SK-N-SH (cell line): ENCODE measurements around the gene STEAP2. TPM values are rescaled to one million over a fixed set of nuclear protein-coding genes. Genes with fewer than 3 reads are reported as not detected.
A peak's percentile ranks its signal among the peaks of the same experiment; 100 is the strongest.

ENCODE experiments used
- CTCF ChIA-PET: fragments of 300-600, 350-600 bp; formaldehyde crosslinking; extraction: SDS; loops from one replicate; lab custom pipeline; 2021; lab: Yijun Ruan, JAX
- POLR2A ChIA-PET: fragments of 350-600 bp; sonication (Branson Sonifier 250); formaldehyde crosslinking; extraction: SDS; loops from one replicate; lab custom pipeline; 2020; ENCODE audit warnings: antibody characterized with exemption, inconsistent platforms; lab: Yijun Ruan, JAX
- DNase-seq: peaks from one replicate; pipeline ENCODE4 v3.0.0; 2012
- H2AFZ ChIP-seq: fragments of 200-600 bp; sonication (generic); 2 replicates; pipeline ENCODE4 v1.8.1; 2016; ENCODE audit warnings: antibody characterized with exemption, mild to moderate bottlenecking, low read depth
- H3F3A ChIP-seq: fragments of 200-600 bp; sonication (generic); replicated peaks from 2 replicates; pipeline ENCODE3; 2016; ENCODE audit warnings: antibody characterized with exemption, mild to moderate bottlenecking; ENCODE audit not compliant: insufficient read depth
- H3K27ac ChIP-seq, 2 experiments: fragments of 200-500 bp in 1 of 2; fragments of 200-600 bp in 1 of 2; sonication (Bioruptor generic) in 1 of 2; sonication (generic), shearing (Covaris generic) in 1 of 2; 2 replicates each; pipeline versions ENCODE4 v1.5.1 to v1.6.1; 2014 to 2016; ENCODE audit warnings: low read depth in 2 of 2, inconsistent platforms in 1 of 2, low read length in 1 of 2, mild to moderate bottlenecking in 1 of 2, mixed read lengths in 1 of 2
- H3K27me3 ChIP-seq: fragments of 200-600 bp; sonication (generic), shearing (Covaris generic); 2 replicates; pipeline ENCODE4 v1.6.1; 2016; ENCODE audit warnings: mixed run types; ENCODE audit not compliant: insufficient read depth
- H3K36me3 ChIP-seq, 2 experiments: fragments of 200-500 bp in 1 of 2; fragments of 200-600 bp in 1 of 2; sonication (Bioruptor generic) in 1 of 2; sonication (generic) in 1 of 2; replicated peaks in 1 of 2; 2 replicates each; pipeline versions ENCODE3 to v1.5.1; 2014 to 2016; ENCODE audit warnings: low read length in 1 of 2, mild to moderate bottlenecking in 1 of 2; ENCODE audit not compliant: insufficient read depth in 2 of 2, control insufficient read depth in 1 of 2
- H3K4me1 ChIP-seq, 2 experiments: fragments of 200-500 bp in 1 of 2; fragments of 200-600 bp in 1 of 2; sonication (Bioruptor generic) in 1 of 2; sonication (generic), shearing (Covaris generic) in 1 of 2; 2 replicates each; pipeline versions ENCODE4 v1.5.1 to v1.6.1; 2014 to 2016; ENCODE audit warnings: low read depth in 1 of 2, low read length in 1 of 2, mixed run types in 1 of 2; ENCODE audit not compliant: insufficient read depth in 2 of 2, control insufficient read depth in 1 of 2
- H3K4me2 ChIP-seq: fragments of 200-600 bp; sonication (generic), shearing (Covaris generic); 2 replicates; pipeline ENCODE4 v1.6.1; 2017; ENCODE audit warnings: mixed run types
- H3K4me3 ChIP-seq, 2 experiments: fragments of 200-500 bp in 1 of 2; fragments of 200-600 bp in 1 of 2; sonication (Bioruptor generic) in 1 of 2; sonication (generic), shearing (Covaris generic) in 1 of 2; 2 replicates each; pipeline versions ENCODE4 v1.5.1 to v1.8.1; 2014 to 2016; ENCODE audit warnings: low read depth in 2 of 2, inconsistent platforms in 1 of 2, low read length in 1 of 2, mild to moderate bottlenecking in 1 of 2, mixed read lengths in 1 of 2, moderate library complexity in 1 of 2
- H3K79me2 ChIP-seq: fragments of 200-600 bp; sonication (generic); 2 replicates; pipeline ENCODE4 v1.8.1; 2017; ENCODE audit warnings: mild to moderate bottlenecking; ENCODE audit not compliant: insufficient read depth
- H3K9ac ChIP-seq: fragments of 200-600 bp; sonication (generic); 2 replicates; pipeline ENCODE4 v1.6.1; 2017; ENCODE audit warnings: mixed run types
- H3K9me2 ChIP-seq: fragments of 200-600 bp; sonication (generic); 2 replicates; pipeline ENCODE4 v1.6.1; 2017; ENCODE audit warnings: mixed run types
- H3K9me3 ChIP-seq: fragments of 200-600 bp; sonication (generic); 2 replicates; pipeline ENCODE4 v1.6.1; 2017; ENCODE audit warnings: mixed run types, mild to moderate bottlenecking, moderate library complexity
- H4K20me1 ChIP-seq: fragments of 200-600 bp; sonication (generic); 2 replicates; pipeline ENCODE4 v1.6.1; 2017; ENCODE audit warnings: mild to moderate bottlenecking, mixed run types; ENCODE audit not compliant: insufficient read depth
- CHD2 ChIP-seq: fragments of 150-350 bp; IDR thresholded peaks from 2 replicates; pipeline ENCODE4 v1.6.1; 2018; ENCODE audit warnings: low read length; ENCODE audit not compliant: partially characterized antibody
- FOSL2 ChIP-seq: IDR thresholded peaks from 2 replicates; pipeline ENCODE4 v1.4.0; 2012; ENCODE audit warnings: low read depth, mild to moderate bottlenecking, moderate library complexity, borderline replicate concordance
- GATA2 ChIP-seq: sonication (generic); formaldehyde crosslinking; IDR thresholded peaks from 2 replicates; pipeline ENCODE4 v1.5.0; 2020; ENCODE audit warnings: mild to moderate bottlenecking, missing genetic modification reagents
- JUND ChIP-seq: IDR thresholded peaks from 2 replicates; pipeline ENCODE4 v1.4.0; 2012
- NFIC ChIP-seq: IDR thresholded peaks from 2 replicates; pipeline ENCODE4 v1.4.0; 2012; ENCODE audit warnings: borderline replicate concordance
- POLR2AphosphoS5 ChIP-seq: IDR thresholded peaks from 2 replicates; pipeline ENCODE4 v1.6.1; 2012; ENCODE audit warnings: low read depth, low read length
- RAD21 ChIP-seq: IDR thresholded peaks from 2 replicates; pipeline ENCODE4 v1.6.1; 2012; ENCODE audit warnings: mild to moderate bottlenecking, low read length
- REST ChIP-seq: IDR thresholded peaks from 2 replicates; pipeline ENCODE4 v1.6.1; 2012; ENCODE audit warnings: mild to moderate bottlenecking, low read depth, low read length, moderate library complexity
- RFX5 ChIP-seq: IDR thresholded peaks from 2 replicates; pipeline ENCODE4 v1.6.1; 2012; ENCODE audit warnings: mild to moderate bottlenecking, improper control_type of control experiment, low read length
- SIN3A ChIP-seq: IDR thresholded peaks from 2 replicates; pipeline ENCODE4 v1.6.1; 2012; ENCODE audit warnings: low read depth, mild to moderate bottlenecking, low read length, moderate library complexity, borderline replicate concordance
- TCF12 ChIP-seq: IDR thresholded peaks from 2 replicates; pipeline ENCODE4 v1.4.0; 2012
- ZBTB33 ChIP-seq: IDR thresholded peaks from 2 replicates; pipeline ENCODE4 v1.4.0; 2012; ENCODE audit warnings: low read depth, borderline replicate concordance
- WGBS: methylation state at CpG from one replicate; pipeline ENCODE4 v1.1.6; 2017; ENCODE audit warnings: low lambda C conversion rate; 5-methylcytosine and 5-hydroxymethylcytosine counted together
- polyA plus RNA-seq, 3 experiments: library from polyadenylated mRNA; depleted of rRNA; stranded (reverse); fragments of >200 nt; gene quantifications; 2 replicates each; pipeline ENCODE4 v1.2.3, GENCODE V29; 2012
- TF ChIP-seq, protein P1 (sequence below): IDR thresholded peaks from 2 replicates; pipeline ENCODE4; 2012
- TF ChIP-seq, protein P2 (sequence below): fragments of 200-600 bp; sonication (generic); IDR thresholded peaks from 2 replicates; pipeline ENCODE4 v1.6.1; 2017; ENCODE audit warnings: antibody characterized with exemption, mild to moderate bottlenecking, moderate library complexity

Gene STEAP2
- polyA plus RNA-seq, 1 of the 3 experiments (the other 2 are of a cell fraction), result 6.6 TPM

- Histone ChIP-seq H3K36me3 (no peaks in the 10 kb centered on the region), H3K9me2 (no peaks in the 10 kb centered on the region), H2AFZ (peak overlapping the region; percentile 96), H3K9ac (peak overlapping the region; percentile 79), H3F3A (peaks cover 4% of the 10 kb centered on the region), H3K27me3 (no peaks in the 10 kb centered on the region), H3K9me3 (no peaks in the 10 kb centered on the region), H4K20me1 (no peaks in the 10 kb centered on the region), H3K4me3 (peak overlapping the region; percentile 76 to 86), H3K27ac (peak overlapping the region in 1 of 2 experiments; percentile 36; a peak in 1 of 4 replicates), H3K79me2 (no peaks in the 10 kb centered on the region), H3K4me2 (peak overlapping the region; percentile 91), H3K4me1 (peaks cover 0 to 16% of the 10 kb centered on the region in 2 experiments; a peak in 1 of 4 replicates)
- TF ChIP-seq, protein P1, sequence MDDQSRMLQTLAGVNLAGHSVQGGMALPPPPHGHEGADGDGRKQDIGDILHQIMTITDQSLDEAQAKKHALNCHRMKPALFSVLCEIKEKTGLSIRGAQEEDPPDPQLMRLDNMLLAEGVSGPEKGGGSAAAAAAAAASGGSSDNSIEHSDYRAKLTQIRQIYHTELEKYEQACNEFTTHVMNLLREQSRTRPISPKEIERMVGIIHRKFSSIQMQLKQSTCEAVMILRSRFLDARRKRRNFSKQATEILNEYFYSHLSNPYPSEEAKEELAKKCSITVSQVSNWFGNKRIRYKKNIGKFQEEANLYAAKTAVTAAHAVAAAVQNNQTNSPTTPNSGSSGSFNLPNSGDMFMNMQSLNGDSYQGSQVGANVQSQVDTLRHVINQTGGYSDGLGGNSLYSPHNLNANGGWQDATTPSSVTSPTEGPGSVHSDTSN, result no peak
- TF ChIP-seq NFIC, result no peak; the same call in 1 of the 2 replicates
- no peak for TF ChIP-seq JUND
- TF ChIP-seq TCF12, result no peak
- no peak for TF ChIP-seq RFX5
- no peak for TF ChIP-seq ZBTB33
- TF ChIP-seq FOSL2, result no peak
- no peak for DNase-seq
- ChIA-PET POLR2A (no interaction called here), CTCF (interaction anchor here (0.6 to 2.6 kb wide), 7 partner anchors 19 to 183 kb away, joined by 3 to 12 read pairs (median 4); partner anchors contain the start of genes STEAP1 and STEAP2)
- WGBS, result 14% methylated on average over 6 of the region's 6 CpGs
These were observed 33.0 kb downstream of the STEAP2 start for GRCh38 chr7:90244565-90244908.

GRCh38 chr7:90244909-90245851 lies 33.6 kb downstream of the STEAP2 start, which contains the start of gene CFAP69:
CFAP69 (plus strand) TSS chr7:90245174; CDS start chr7:90245425, 251 bp downstream.
- H3K4me1 ChIP-seq, result peaks cover 0 to 16% of the 10 kb centered on the region in 2 experiments; a peak in 1 of 4 replicates
- peaks cover 4% of the 10 kb centered on the region for H3F3A ChIP-seq
- H3K4me3 ChIP-seq, result peak within 1 kb of the TSS; percentile 76 to 86
- H4K20me1 ChIP-seq, result no peaks in the 10 kb centered on the region
- H3K4me2 ChIP-seq, result peak within 1 kb of the TSS; percentile 91
- no peaks in the 10 kb centered on the region for H3K9me3 ChIP-seq
- POLR2A ChIA-PET, result no interaction called here
- no peaks in the 10 kb centered on the region for H3K36me3 ChIP-seq
- peak within 1 kb of the TSS; percentile 79 for H3K9ac ChIP-seq
- CTCF ChIA-PET, result interaction anchor here (0.7 to 2.6 kb wide), 9 partner anchors 15 to 182 kb away, joined by 3 to 12 read pairs (median 4); partner anchors contain the start of genes STEAP1 and STEAP2
- DNase-seq, result peak; percentile 94
- H3K9me2 ChIP-seq, result no peaks in the 10 kb centered on the region
- no peaks in the 10 kb centered on the region for H3K79me2 ChIP-seq
- peak within 1 kb of the TSS; percentile 96 for H2AFZ ChIP-seq
- no peaks in the 10 kb centered on the region for H3K27me3 ChIP-seq
- WGBS, result 1% methylated on average over 47 of the region's 59 CpGs
- H3K27ac ChIP-seq, result peak within 1 kb of the TSS; percentile 36 to 44; a peak in 3 of 4 replicates
- TF ChIP-seq REST (no peak; the same call in 1 of the 2 replicates), RFX5 (no peak), GATA2 (CRISPR knock-in tag) (peak; percentile 25; the same call in 1 of the 2 replicates), SIN3A (peak; percentile 99), POLR2AphosphoS5 (peak; percentile 86), RAD21 (peak; percentile 35), CHD2 (peak; percentile 69)
- TF ChIP-seq, protein P2, sequence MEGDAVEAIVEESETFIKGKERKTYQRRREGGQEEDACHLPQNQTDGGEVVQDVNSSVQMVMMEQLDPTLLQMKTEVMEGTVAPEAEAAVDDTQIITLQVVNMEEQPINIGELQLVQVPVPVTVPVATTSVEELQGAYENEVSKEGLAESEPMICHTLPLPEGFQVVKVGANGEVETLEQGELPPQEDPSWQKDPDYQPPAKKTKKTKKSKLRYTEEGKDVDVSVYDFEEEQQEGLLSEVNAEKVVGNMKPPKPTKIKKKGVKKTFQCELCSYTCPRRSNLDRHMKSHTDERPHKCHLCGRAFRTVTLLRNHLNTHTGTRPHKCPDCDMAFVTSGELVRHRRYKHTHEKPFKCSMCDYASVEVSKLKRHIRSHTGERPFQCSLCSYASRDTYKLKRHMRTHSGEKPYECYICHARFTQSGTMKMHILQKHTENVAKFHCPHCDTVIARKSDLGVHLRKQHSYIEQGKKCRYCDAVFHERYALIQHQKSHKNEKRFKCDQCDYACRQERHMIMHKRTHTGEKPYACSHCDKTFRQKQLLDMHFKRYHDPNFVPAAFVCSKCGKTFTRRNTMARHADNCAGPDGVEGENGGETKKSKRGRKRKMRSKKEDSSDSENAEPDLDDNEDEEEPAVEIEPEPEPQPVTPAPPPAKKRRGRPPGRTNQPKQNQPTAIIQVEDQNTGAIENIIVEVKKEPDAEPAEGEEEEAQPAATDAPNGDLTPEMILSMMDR, result peak; percentile 43
- TF ChIP-seq, protein P1, result 0 out of 2 replicates have a peak, but pooled peaks have one; percentile 30
